Effector memory CD4-positive, alpha-beta T cell (primary cell): Measurements from ENCODE around the gene PHACTR2.

Experiments used
- DNase-seq, 3 donors: peaks; one replicate each; pipeline ENCODE4 v3.0.0-alpha.2; 2020
- H3K27ac ChIP-seq: 2 replicates; pipeline ENCODE4 v1.7.0; 2013; ENCODE audit warnings: mild to moderate bottlenecking, low read length, moderate library complexity; ENCODE audit not compliant: insufficient read depth, poor library complexity, severe bottlenecking
- H3K27me3 ChIP-seq: replicated peaks from 2 replicates; pipeline ENCODE4 v1.7.0; 2013; ENCODE audit warnings: mild to moderate bottlenecking, low read length; ENCODE audit not compliant: insufficient read depth, control insufficient read depth, poor library complexity, severe bottlenecking
- H3K36me3 ChIP-seq: 2 replicates; pipeline ENCODE4 v1.7.0; 2013; ENCODE audit warnings: mild to moderate bottlenecking, low read length, moderate library complexity; ENCODE audit not compliant: control insufficient read depth, insufficient read depth
- H3K4me1 ChIP-seq: 2 replicates; pipeline ENCODE4 v1.7.0; 2013; ENCODE audit warnings: low read length, mild to moderate bottlenecking; ENCODE audit not compliant: control insufficient read depth, insufficient read depth, poor library complexity, severe bottlenecking
- H3K4me3 ChIP-seq: 2 replicates; pipeline ENCODE4 v1.7.0; 2013; ENCODE audit warnings: low read length, low read depth, mild to moderate bottlenecking; ENCODE audit not compliant: insufficient read depth, poor library complexity, severe bottlenecking
- H3K9me3 ChIP-seq: 2 replicates; pipeline ENCODE4 v1.7.0; 2013; ENCODE audit warnings: mild to moderate bottlenecking, low read length, moderate library complexity; ENCODE audit not compliant: control insufficient read depth

PHACTR2 gene

DNA sequence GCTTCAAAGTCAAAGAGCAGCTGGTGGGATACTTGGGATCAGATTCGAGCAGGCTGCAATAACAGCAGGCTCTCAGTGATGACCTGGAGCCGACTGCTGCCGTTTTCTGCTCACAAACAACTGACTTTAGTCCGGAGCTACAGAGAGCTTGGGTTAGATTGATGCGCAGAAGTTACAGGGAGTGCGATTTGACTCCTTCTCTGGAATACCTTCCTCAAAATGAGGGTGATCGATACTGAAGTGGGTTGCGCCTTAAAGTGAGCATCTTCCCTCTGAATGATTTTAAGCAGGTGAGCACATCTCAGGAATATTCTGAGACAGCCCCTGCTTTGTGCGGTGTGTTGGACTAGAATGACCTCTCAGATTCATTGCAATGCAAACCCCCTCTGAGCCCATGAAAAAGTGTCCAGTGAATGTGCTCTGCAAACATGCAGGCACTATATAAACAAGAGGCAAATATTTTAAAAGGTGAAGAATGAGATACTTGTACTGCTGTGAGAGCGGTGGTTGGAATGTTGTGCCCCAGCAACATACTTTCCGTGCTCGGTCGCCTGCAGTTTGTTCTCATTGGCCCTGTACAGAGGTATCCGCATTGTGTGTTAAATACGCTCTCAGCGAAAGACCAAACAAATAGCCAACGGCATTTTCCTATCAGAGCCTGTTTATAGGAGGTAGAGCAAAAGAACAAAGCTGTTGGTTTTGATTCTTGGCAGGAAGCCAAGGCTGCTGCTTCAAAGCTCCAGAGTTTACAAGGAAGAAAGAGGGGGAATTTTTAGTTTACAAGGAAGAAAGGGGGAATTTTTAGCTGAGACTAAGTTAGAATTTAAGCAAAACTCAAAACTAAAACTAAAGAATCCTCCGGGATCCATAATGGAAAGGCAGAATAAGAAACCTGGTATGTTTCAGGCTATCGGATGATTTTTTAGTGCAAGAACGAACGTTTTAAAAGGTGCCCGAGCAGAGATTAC, 67.7 kb downstream of the PHACTR2 start:
- H3K4me3 ChIP-seq, result no peak overlapping the region
- H3K9me3 ChIP-seq, result no peaks in the 10 kb centered on the region
- no peaks in the 10 kb centered on the region for H3K27me3 ChIP-seq
- DNase-seq, result no peak
- no peak overlapping the region for H3K27ac ChIP-seq
- H3K4me1 ChIP-seq, result no peaks in the 10 kb centered on the region
- no peaks in the 10 kb centered on the region for H3K36me3 ChIP-seq

GRCh38 chr6:143746202-143747119, 68.7 kb downstream of the PHACTR2 start:
- no peaks in the 10 kb centered on the region for H3K36me3 ChIP-seq
- no peaks in the 10 kb centered on the region for H3K27me3 ChIP-seq
- H3K9me3 ChIP-seq, result no peaks in the 10 kb centered on the region
- H3K4me3 ChIP-seq, result no peak overlapping the region
- no peak for DNase-seq
- no peak overlapping the region for H3K27ac ChIP-seq
- no peaks in the 10 kb centered on the region for H3K4me1 ChIP-seq

- H3K27me3 ChIP-seq, result no peaks in the 10 kb centered on the region
- DNase-seq, result no peak
- no peak overlapping the region for H3K27ac ChIP-seq
- H3K4me1 ChIP-seq, result no peaks in the 10 kb centered on the region
- no peaks in the 10 kb centered on the region for H3K36me3 ChIP-seq
- H3K4me3 ChIP-seq, result no peak overlapping the region
- H3K9me3 ChIP-seq, result no peaks in the 10 kb centered on the region
Measured at GRCh38 chr6:143747347-143747842, 69.6 kb downstream of the PHACTR2 start.

DNA sequence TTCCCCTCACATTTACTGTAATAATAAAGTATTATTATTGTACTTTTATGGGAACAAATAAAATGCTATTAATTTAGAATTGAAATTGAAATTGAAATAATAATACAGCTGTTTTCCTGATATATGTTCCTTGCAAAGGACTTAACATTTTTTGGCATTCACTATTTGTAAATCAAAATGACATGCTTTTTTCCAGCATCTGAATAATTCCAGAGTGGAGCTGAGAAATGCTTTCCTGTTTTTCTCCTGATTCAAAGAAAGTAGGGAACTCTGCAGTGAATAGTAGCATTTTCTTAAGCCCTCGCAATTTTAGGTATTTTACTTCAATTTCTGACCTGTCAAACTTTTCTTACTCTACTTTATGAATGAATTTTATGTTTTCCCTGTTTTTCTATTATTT, 72.1 kb downstream of the PHACTR2 start:
- Histone ChIP-seq H3K4me1 (no peaks in the 10 kb centered on the region), H3K9me3 (no peaks in the 10 kb centered on the region), H3K27me3 (no peaks in the 10 kb centered on the region), H3K27ac (no peak overlapping the region), H3K4me3 (no peak overlapping the region), H3K36me3 (peaks cover 3% of the 10 kb centered on the region)
- no peak for DNase-seq

DNA sequence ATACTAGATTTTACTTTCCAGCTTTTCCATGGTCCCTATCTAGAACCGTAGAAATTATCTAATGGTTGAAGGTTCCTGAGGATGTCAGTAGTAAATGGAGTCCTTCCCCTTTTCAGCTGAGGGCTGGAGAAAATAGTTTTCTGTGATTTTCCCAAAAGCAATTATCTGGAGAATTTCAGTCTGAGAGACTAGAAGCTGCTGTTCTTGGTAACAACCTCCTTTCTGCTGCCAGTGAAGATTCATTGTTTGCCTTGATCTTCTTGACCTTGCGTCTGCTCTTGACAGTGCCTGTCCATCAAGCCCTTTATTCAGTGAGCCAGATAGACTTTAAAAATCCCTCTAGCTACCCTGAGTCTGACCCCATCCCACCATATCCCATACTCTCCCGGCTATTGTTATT, 73.1 kb downstream of the PHACTR2 start:
- no peak for DNase-seq
- Histone ChIP-seq H3K36me3 (peaks cover 11% of the 10 kb centered on the region), H3K27me3 (no peaks in the 10 kb centered on the region)

GRCh38 chr6:143752459-143752858, 74.7 kb downstream of the PHACTR2 start:
- no peak overlapping the region for H3K4me3 ChIP-seq

More for the DNA sequence above, 73.1 kb downstream of the PHACTR2 start:
- H3K4me3 ChIP-seq, result no peak overlapping the region
- no peaks in the 10 kb centered on the region for H3K9me3 ChIP-seq
- H3K27ac ChIP-seq, result no peak overlapping the region
- H3K4me1 ChIP-seq, result no peaks in the 10 kb centered on the region

DNA sequence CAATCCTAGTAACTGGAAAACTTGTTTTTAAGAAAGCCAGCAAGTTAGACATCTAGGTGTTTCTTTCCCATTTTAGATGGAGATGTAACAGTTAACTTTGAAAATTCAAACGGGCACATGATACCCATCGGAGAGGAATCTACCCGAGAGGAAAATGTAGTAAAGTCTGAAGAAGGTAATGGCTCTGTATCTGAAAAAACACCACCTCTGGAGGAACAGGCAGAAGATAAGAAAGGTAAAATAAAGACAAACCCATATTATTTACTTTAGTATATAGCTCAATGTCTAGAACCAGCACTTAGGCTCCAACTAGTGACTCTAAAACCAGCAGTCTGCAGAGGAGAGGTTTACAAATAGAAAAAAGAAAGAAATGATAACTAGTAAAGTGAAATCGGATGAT, 75.9 kb downstream of the PHACTR2 start:
- no peak for DNase-seq
- H3K27me3 ChIP-seq, result no peaks in the 10 kb centered on the region
- H3K4me3 ChIP-seq, result no peak overlapping the region
- H3K36me3 ChIP-seq, result peaks cover 11% of the 10 kb centered on the region
- no peaks in the 10 kb centered on the region for H3K4me1 ChIP-seq
- H3K27ac ChIP-seq, result no peak overlapping the region
- no peaks in the 10 kb centered on the region for H3K9me3 ChIP-seq

More at GRCh38 chr6:143752459-143752858, 74.7 kb downstream of the PHACTR2 start:
- Histone ChIP-seq H3K9me3 (no peaks in the 10 kb centered on the region), H3K27me3 (no peaks in the 10 kb centered on the region), H3K4me1 (no peaks in the 10 kb centered on the region), H3K36me3 (peaks cover 11% of the 10 kb centered on the region), H3K27ac (no peak overlapping the region)
- DNase-seq, result no peak

DNA sequence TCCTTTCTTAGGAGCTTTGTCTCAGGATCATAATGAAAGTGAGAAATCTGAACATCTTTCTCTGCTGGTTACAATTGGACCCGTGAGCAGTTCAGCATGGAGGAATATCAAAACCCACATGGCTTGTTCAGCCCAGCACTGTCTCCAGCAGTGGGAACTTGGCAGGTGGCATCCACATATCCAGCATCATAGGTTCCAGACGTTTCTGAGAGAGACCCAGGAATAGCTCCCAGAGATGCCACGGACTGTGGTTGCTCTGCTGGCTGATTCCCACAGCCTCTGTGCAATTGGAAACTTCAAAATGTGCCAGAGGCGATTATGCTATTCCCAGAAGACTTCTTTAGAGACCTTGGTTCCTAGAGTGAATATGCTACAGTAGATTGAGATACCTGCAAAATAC, 76.4 kb downstream of the PHACTR2 start:
- no peaks in the 10 kb centered on the region for H3K27me3 ChIP-seq
- no peak overlapping the region for H3K27ac ChIP-seq
- no peaks in the 10 kb centered on the region for H3K9me3 ChIP-seq
- no peak for DNase-seq
- H3K4me1 ChIP-seq, result no peaks in the 10 kb centered on the region
- peaks cover 11% of the 10 kb centered on the region for H3K36me3 ChIP-seq
- H3K4me3 ChIP-seq, result no peak overlapping the region

GRCh38 chr6:143755301-143755744, 77.6 kb downstream of the PHACTR2 start:
- no peak overlapping the region for H3K27ac ChIP-seq
- no peaks in the 10 kb centered on the region for H3K9me3 ChIP-seq
- H3K36me3 ChIP-seq, result peaks cover 11% of the 10 kb centered on the region
- no peak overlapping the region for H3K4me3 ChIP-seq
- DNase-seq, result no peak
- H3K4me1 ChIP-seq, result no peaks in the 10 kb centered on the region
- H3K27me3 ChIP-seq, result no peaks in the 10 kb centered on the region
